Dendritic cell treated with granulocyte-macrophage colony-stimulating factor and Interleukin-4, amounts not matched to agents 40 ng/mL and 50 ng/mL, for 4 days (primary cell): ENCODE measurements around the gene STAU1.
A peak's percentile ranks its signal among the peaks of the same experiment; 100 is the strongest.

Experiments
- H3K27ac Mint-ChIP-seq: one replicate; pipeline ENCODE4 v1.8.0; 2022; ENCODE audit warnings: mild to moderate bottlenecking, mixed read lengths
- H3K27me3 Mint-ChIP-seq: one replicate; pipeline ENCODE4 v1.8.0; 2022; ENCODE audit warnings: mild to moderate bottlenecking, mixed read lengths
- H3K36me3 Mint-ChIP-seq: one replicate; pipeline ENCODE4 v1.8.0; 2022; ENCODE audit warnings: low read depth, mixed read lengths
- H3K4me1 Mint-ChIP-seq: one replicate; pipeline ENCODE4 v1.8.0; 2022; ENCODE audit warnings: low read depth, mixed read lengths
- H3K4me3 Mint-ChIP-seq: one replicate; pipeline ENCODE4 v1.8.0; 2022; ENCODE audit warnings: mild to moderate bottlenecking, moderate library complexity, mixed read lengths
- H3K9me3 Mint-ChIP-seq: one replicate; pipeline ENCODE4 v1.8.0; 2022; ENCODE audit warnings: mixed read lengths
- intact Hi-C: fragments of 100-400 bp; cut with micrococcal nuclease; formaldehyde crosslinking; loops from one replicate; pipeline ENCODE4 v1.15.0; 2022

The STAU1 gene, protein sequence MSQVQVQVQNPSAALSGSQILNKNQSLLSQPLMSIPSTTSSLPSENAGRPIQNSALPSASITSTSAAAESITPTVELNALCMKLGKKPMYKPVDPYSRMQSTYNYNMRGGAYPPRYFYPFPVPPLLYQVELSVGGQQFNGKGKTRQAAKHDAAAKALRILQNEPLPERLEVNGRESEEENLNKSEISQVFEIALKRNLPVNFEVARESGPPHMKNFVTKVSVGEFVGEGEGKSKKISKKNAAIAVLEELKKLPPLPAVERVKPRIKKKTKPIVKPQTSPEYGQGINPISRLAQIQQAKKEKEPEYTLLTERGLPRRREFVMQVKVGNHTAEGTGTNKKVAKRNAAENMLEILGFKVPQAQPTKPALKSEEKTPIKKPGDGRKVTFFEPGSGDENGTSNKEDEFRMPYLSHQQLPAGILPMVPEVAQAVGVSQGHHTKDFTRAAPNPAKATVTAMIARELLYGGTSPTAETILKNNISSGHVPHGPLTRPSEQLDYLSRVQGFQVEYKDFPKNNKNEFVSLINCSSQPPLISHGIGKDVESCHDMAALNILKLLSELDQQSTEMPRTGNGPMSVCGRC

DNA sequence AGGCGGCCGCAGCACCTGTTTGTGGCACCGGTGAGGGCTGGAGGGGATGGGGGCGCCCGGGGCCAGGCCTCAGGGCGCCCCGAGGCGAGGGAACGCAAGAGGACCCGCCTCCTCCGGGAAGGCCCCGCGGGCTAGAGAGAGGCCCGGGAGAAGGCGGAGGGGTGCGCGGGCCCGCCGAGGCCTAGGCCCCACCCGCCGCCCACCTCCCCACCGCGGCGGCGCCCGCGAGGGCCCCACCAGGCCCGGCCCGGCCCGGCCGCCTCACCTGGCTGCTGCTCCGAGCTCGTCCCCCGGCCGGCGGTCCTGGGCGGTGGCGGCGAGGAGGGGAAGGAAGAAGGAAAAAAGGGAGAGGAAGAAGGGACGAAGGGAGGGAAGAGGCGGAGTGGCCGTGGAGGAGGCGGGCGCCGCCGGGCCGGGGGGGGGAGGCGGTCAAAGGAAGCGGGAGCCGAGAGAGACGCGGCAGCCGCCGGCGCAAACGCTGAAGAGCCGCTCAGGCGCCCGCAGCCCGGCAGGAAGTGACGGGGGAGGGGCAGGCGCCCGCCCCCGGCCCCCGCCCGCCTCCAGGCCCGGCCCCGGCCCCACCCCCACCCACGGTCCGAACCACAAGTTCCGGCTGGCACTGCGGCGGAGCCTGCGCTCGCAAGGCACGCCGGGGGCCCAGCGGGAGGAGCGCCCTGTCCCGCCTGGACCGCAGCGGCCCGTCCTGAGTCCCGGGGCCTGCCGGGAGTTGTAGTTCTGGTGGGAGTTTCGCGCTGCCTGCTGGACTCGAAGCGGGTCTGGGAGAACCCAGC is at the start of gene STAU1:
Gene STAU1, minus strand, starts transcription at position 484 of the 791 bp plus-strand sequence. CDS start 22,133 bp downstream, outside the sequence.
- Mint-ChIP-seq H3K27ac (peak within 1 kb of the TSS; percentile 77), H3K36me3 (peaks cover 29% of the 10 kb centered on the region), H3K4me1 (peaks cover 36% of the 10 kb centered on the region), H3K4me3 (peak within 1 kb of the TSS; percentile 78), H3K27me3 (peaks cover 5% of the 10 kb centered on the region), H3K9me3 (no peaks in the 10 kb centered on the region)
- intact Hi-C loops, result loop anchor here (1.0 kb wide), 1 partner anchor 31 kb away; the partner anchor contains the start of gene DDX27

GRCh38 chr20:49237531-49237930 is 49.4 kb upstream of the STAU1 start:
- no peaks in the 10 kb centered on the region for H3K9me3 Mint-ChIP-seq
- no peak overlapping the region for H3K27ac Mint-ChIP-seq
- no peaks in the 10 kb centered on the region for H3K4me1 Mint-ChIP-seq
- H3K27me3 Mint-ChIP-seq, result no peaks in the 10 kb centered on the region
- H3K36me3 Mint-ChIP-seq, result peaks cover 99% of the 10 kb centered on the region
- H3K4me3 Mint-ChIP-seq, result no peak overlapping the region
- intact Hi-C loops, result no loop called here

GRCh38 chr20:49236301-49236700 is 48.2 kb upstream of the STAU1 start:
- Mint-ChIP-seq H3K36me3 (peaks cover 97% of the 10 kb centered on the region), H3K9me3 (no peaks in the 10 kb centered on the region), H3K27me3 (no peaks in the 10 kb centered on the region), H3K27ac (no peak overlapping the region), H3K4me3 (no peak overlapping the region), H3K4me1 (peaks cover 7% of the 10 kb centered on the region)
- intact Hi-C loops, result no loop called here

DNA sequence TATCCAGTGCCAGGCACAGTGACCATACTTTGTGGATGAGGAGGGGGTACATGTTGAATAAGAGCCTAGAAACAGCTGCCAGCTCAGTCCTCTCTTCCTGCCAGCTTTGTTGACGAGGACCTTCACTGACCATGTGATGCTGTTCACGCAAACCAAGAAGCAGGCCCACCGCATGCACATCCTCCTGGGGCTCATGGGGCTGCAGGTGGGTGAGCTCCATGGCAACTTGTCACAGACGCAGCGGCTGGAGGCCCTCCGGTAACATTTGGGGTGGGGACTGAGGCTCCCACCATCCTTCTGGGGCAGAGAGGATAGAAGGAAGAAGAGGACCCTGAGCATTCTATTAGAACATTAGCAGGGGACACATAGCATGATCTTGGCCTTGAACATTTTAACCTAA is 46.7 kb upstream of the STAU1 start:
- Mint-ChIP-seq H3K4me3 (no peak overlapping the region), H3K4me1 (peaks cover 22% of the 10 kb centered on the region), H3K27ac (peak overlapping the region; percentile 12), H3K27me3 (no peaks in the 10 kb centered on the region), H3K9me3 (no peaks in the 10 kb centered on the region), H3K36me3 (peaks cover 97% of the 10 kb centered on the region)
- intact Hi-C loops, result loop anchor here (5.0 kb wide), 1 partner anchor 42 kb away; the partner anchor contains the start of gene ZNFX1

DNA sequence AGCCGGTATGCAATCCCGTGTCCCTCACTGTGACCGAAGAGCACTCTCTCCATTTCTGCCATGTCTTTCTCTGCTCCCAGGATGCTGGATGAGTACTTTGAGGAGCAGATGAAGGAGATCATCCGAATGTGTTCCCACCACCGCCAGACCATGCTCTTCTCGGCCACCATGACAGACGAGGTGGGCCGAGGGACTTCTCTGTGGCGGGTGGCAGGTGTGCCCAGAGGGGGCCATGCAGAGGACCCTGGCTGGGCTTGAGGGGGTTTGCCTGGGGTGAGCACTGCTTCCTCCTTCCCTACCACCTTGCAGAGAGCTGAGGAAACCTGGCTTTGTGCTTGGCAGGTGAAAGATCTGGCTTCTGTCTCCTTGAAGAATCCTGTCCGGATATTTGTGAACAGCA is 45.1 kb upstream of the STAU1 start:
- no peak overlapping the region for H3K27ac Mint-ChIP-seq
- H3K4me3 Mint-ChIP-seq, result no peak overlapping the region
- H3K36me3 Mint-ChIP-seq, result peaks cover 97% of the 10 kb centered on the region
- H3K9me3 Mint-ChIP-seq, result no peaks in the 10 kb centered on the region
- H3K27me3 Mint-ChIP-seq, result no peaks in the 10 kb centered on the region
- H3K4me1 Mint-ChIP-seq, result peaks cover 33% of the 10 kb centered on the region
- intact Hi-C loops, result loop anchor here (5.0 kb wide), 1 partner anchor 44 kb away; the partner anchor contains the start of gene ZNFX1

GRCh38 chr20:49231471-49231870 is 43.3 kb upstream of the STAU1 start:
- H3K4me1 Mint-ChIP-seq, result peaks cover 33% of the 10 kb centered on the region
- no peaks in the 10 kb centered on the region for H3K27me3 Mint-ChIP-seq
- H3K36me3 Mint-ChIP-seq, result peaks cover 99% of the 10 kb centered on the region
- H3K4me3 Mint-ChIP-seq, result peak overlapping the region; percentile 65
- no peaks in the 10 kb centered on the region for H3K9me3 Mint-ChIP-seq
- H3K27ac Mint-ChIP-seq, result peak overlapping the region; percentile 95
- intact Hi-C loops, result loop anchor here (5.0 kb wide), 1 partner anchor 46 kb away; the partner anchor contains the start of gene ZNFX1

DNA sequence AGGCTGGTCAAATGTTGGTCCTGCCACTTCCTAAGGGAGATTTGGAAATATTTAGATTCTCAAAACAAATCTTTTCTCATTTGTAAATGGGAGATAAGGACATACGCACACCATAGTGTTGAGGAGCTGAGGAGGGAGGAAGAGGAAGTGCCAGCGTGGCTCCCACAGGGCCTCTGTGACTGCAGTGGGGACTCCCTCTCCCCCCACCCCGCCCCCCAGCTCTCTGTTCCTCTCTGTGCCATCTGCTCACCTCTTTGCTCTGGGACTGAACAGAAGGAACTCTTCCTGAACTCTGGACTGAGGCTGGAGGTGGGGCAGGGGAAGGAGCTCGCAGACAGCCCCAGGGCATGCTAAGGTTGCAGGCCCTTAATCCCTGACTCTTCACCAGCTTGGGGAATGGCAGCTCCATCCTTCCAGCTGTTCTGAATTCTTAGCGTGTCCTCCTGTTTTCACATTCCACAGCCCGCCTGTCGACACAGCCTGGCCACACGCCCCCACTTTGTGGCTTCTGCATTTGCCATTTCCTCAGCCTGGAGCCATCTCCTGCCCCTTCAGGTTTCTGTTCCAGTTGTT is 42.5 kb upstream of the STAU1 start:
- no peaks in the 10 kb centered on the region for H3K27me3 Mint-ChIP-seq
- H3K4me3 Mint-ChIP-seq, result peak overlapping the region; percentile 65
- H3K27ac Mint-ChIP-seq, result peak overlapping the region; percentile 95
- intact Hi-C loops, result loop anchor here (1.0 to 5.0 kb wide), 2 partner anchors 11 to 47 kb away; partner anchors contain the start of genes DDX27 and ZNFX1
- no peaks in the 10 kb centered on the region for H3K9me3 Mint-ChIP-seq
- peaks cover 33% of the 10 kb centered on the region for H3K4me1 Mint-ChIP-seq
- H3K36me3 Mint-ChIP-seq, result peaks cover 99% of the 10 kb centered on the region

GRCh38 chr20:49230021-49230420 is 41.9 kb upstream of the STAU1 start:
- Mint-ChIP-seq H3K4me1 (peaks cover 33% of the 10 kb centered on the region), H3K4me3 (peak overlapping the region; percentile 24), H3K27ac (peak overlapping the region; percentile 95), H3K27me3 (no peaks in the 10 kb centered on the region), H3K36me3 (peaks cover 99% of the 10 kb centered on the region), H3K9me3 (no peaks in the 10 kb centered on the region)
- intact Hi-C loops, result loop anchor here (1.0 to 5.0 kb wide), 2 partner anchors 11 to 47 kb away; partner anchors contain the start of genes DDX27 and ZNFX1

DNA sequence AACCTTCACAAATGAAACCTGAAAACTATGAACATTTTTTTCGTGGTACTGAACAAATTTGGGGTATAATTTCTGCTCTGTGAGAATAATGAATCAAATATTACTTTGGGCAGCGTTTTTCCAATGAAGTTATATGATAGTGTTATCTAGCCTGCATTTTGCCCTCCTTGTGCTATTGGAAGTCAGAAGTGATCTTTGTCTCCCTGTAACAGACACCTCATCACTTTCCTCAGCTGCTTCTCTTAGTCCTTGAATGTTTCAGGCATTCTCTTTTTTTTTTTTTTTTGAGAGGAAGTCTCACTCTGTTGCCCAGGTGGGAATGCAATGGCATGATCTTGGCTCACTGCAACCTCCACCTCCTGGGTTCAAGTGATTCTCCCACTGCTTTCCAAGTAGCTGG is 41.2 kb upstream of the STAU1 start:
- H3K36me3 Mint-ChIP-seq, result peaks cover 99% of the 10 kb centered on the region
- H3K4me3 Mint-ChIP-seq, result no peak overlapping the region
- peak overlapping the region; percentile 95 for H3K27ac Mint-ChIP-seq
- intact Hi-C loops, result no loop called here
- H3K9me3 Mint-ChIP-seq, result no peaks in the 10 kb centered on the region
- peaks cover 33% of the 10 kb centered on the region for H3K4me1 Mint-ChIP-seq
- no peaks in the 10 kb centered on the region for H3K27me3 Mint-ChIP-seq

GRCh38 chr20:49228676-49229075 is 40.5 kb upstream of the STAU1 start:
- H3K36me3 Mint-ChIP-seq, result peaks cover 99% of the 10 kb centered on the region
- no peak overlapping the region for H3K4me3 Mint-ChIP-seq
- no peaks in the 10 kb centered on the region for H3K9me3 Mint-ChIP-seq
- peaks cover 33% of the 10 kb centered on the region for H3K4me1 Mint-ChIP-seq
- intact Hi-C loops, result no loop called here
- no peaks in the 10 kb centered on the region for H3K27me3 Mint-ChIP-seq
- peak overlapping the region; percentile 95 for H3K27ac Mint-ChIP-seq

GRCh38 chr20:49225896-49226295 is 37.8 kb upstream of the STAU1 start:
- no peaks in the 10 kb centered on the region for H3K27me3 Mint-ChIP-seq
- H3K4me1 Mint-ChIP-seq, result peaks cover 29% of the 10 kb centered on the region
- H3K36me3 Mint-ChIP-seq, result peaks cover 100% of the 10 kb centered on the region
- H3K27ac Mint-ChIP-seq, result peak overlapping the region; percentile 2
- H3K4me3 Mint-ChIP-seq, result no peak overlapping the region
- intact Hi-C loops, result no loop called here
- no peaks in the 10 kb centered on the region for H3K9me3 Mint-ChIP-seq

GRCh38 chr20:49219924-49220831 is 32.0 kb upstream of the STAU1 start:
- Mint-ChIP-seq H3K27ac (peak overlapping the region; percentile 92), H3K27me3 (no peaks in the 10 kb centered on the region), H3K9me3 (no peaks in the 10 kb centered on the region), H3K4me1 (peaks cover 18% of the 10 kb centered on the region), H3K4me3 (peak overlapping the region; percentile 91), H3K36me3 (peaks cover 58% of the 10 kb centered on the region)
- intact Hi-C loops, result loop anchor here (1.0 to 10.0 kb wide), 3 partner anchors 10 to 55 kb away; partner anchors contain the start of gene STAU1
